T-helper 2 cell treated with Interferon-gamma antibody and Interleukin-4, amounts not matched to agents 100 ng/mL and 5 ng/mL, for 36 hours (primary cell): ENCODE results near the gene PIBF1. TPM values are rescaled to one million over a fixed set of nuclear protein-coding genes. Genes with fewer than 3 reads are reported as not detected.
"Not testable (repeated sequence)": the region's sequence is repeated elsewhere in the genome, so short reads cannot be mapped to it uniquely, and the experiment has no call there.

ENCODE experiments used
- intact Hi-C: fragments of 100-400 bp; cut with micrococcal nuclease; formaldehyde crosslinking; loops from one replicate; pipeline ENCODE4 v1.15.1; 2023
- total RNA-seq: library from RNA; stranded (reverse); gene quantifications from 2 replicates; pipeline ENCODE4 v1.2.3, GENCODE V29; 2022

The PIBF1 gene, protein sequence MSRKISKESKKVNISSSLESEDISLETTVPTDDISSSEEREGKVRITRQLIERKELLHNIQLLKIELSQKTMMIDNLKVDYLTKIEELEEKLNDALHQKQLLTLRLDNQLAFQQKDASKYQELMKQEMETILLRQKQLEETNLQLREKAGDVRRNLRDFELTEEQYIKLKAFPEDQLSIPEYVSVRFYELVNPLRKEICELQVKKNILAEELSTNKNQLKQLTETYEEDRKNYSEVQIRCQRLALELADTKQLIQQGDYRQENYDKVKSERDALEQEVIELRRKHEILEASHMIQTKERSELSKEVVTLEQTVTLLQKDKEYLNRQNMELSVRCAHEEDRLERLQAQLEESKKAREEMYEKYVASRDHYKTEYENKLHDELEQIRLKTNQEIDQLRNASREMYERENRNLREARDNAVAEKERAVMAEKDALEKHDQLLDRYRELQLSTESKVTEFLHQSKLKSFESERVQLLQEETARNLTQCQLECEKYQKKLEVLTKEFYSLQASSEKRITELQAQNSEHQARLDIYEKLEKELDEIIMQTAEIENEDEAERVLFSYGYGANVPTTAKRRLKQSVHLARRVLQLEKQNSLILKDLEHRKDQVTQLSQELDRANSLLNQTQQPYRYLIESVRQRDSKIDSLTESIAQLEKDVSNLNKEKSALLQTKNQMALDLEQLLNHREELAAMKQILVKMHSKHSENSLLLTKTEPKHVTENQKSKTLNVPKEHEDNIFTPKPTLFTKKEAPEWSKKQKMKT
- 20.5 and 24.6 TPM in 2 replicates for total RNA-seq

DNA sequence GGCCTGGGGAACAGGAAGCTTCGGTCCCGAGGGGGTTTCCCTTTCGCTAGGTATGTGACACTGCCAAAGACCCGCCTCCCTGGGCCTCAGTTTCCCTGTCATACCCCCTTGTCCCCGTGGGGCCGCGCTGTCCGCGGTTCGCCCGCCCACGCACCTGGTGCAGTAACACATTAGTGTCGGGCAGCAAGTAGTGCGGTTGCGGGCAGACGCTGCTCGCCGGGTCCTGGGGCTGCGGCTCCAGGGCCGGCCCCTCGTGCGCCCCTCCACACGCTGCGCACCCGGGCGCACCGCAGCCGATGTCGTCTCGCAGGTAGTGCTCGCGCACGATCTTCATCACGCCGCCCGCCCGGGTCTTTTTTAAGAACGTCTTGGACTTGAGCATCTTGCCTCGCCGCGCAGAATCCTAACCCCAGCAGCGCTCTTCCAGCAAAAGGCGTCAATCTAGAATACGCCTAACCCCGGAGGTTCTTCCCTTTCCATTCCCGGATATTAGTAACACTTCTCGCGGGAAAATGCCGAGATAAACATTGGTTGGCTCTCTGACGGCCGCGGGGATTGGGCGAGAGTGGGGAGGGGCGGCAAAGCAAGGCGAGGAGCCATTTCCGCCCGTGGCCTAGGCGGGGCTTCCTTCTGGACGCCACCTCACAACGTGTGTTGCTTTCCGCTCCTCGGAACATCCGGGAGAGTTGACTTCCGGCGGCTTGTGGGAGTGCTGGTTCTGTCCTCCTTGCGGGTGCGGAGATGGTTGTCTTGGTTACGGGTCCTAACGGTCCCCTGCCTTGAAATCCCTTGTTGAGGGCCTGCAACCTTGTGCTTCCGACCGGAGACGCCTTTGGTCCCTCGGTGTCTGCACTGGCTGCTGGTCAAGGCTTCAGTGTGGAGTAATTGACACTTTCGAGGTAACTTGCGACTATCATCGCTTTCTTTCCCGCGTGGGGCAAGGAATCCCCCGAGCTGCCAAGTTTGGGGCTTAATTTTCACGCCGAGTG is at the start of gene PIBF1, which contains the start of gene DIS3:
TSS of gene PIBF1 (plus strand) at position 683 of the 989 bp plus-strand sequence. CDS start 1,337 bp downstream, outside the sequence.
TSS of gene DIS3 (minus strand) at position 450 of the 989 bp plus-strand sequence. CDS start at position 382, 68 bp downstream.
- intact Hi-C loops, result loop anchor here (1.0 to 5.0 kb wide), 6 partner anchors 21 to 1353 kb away; partner anchors contain the start of genes BORA, KLF12 and MZT1

DNA sequence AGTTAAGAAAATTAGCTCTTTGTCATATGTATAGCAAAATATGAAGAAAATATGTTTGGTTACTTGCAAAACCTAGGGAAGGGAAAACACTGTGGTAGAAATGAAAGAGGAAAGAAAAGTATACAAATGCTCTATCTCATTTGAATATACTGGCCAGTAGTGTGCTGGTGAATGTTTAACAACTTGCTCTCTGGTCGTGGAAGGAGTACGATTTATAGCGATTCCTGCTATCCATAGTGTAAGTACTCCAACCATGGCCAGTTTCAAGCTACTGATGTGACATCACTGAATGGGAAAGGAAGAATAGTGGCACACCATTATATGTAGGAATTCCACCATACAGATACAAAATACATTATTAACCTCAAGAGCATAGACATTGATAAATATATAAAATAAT is 44.9 kb upstream of the PIBF1 start:
- intact Hi-C loops, result no loop called here

DNA sequence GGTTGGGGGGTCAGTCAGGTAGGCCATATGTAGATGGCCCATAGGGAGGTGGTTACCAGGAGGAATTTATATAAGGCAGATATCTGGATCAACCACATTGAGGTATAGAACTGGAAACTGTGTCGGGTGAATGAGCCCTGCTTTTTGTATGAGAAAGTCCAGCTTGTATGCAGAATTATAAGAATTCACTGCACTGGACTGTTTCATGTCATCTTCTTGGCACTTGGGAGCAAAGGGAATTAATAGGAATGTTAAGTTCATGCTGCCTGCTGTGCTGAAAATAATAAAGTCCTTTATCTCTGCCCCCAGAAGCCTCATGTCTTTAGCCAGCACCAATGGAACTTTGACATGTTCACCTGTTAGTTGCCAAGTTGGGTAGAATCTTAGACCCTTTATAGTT is 41.9 kb upstream of the PIBF1 start:
- intact Hi-C loops, result no loop called here

DNA sequence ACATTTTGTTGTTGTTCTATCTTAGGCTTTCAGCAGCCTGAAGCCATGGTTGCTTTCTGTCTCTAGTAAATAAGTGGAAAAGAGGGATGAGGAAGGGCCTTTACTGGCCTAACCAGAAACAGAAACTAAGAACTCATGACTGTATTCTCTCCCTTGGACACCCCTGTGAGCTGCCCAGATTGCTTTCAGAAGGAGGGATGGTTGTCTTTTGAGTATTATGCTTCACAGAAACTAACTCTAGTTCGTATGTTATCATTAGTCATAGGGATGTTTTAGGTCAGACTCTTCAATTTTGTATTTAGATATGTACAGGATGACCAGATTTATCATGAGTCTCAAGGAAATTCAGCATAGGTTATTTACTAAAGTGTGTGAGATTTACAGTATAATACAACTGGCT is 36.7 kb upstream of the PIBF1 start:
- intact Hi-C loops, result no loop called here

DNA sequence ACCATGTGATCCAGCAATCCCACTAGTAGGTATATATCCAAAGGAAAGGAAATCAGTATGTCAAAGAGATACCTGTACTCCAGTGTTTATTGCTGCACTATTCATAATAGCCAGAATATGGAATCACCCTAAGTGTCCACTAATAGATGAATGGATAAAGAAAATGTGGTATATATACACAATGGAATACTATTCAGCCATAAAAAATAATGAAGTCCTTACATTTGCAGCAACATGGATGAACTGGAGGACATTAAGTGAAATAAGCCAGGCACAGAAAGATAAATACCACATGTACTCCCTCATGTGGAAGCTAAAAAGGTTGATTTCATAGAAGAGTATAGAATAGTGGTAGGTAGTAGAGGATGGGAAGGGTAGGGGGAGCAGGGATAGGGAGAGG is 30.7 kb upstream of the PIBF1 start:
- intact Hi-C loops, result no loop called here

DNA sequence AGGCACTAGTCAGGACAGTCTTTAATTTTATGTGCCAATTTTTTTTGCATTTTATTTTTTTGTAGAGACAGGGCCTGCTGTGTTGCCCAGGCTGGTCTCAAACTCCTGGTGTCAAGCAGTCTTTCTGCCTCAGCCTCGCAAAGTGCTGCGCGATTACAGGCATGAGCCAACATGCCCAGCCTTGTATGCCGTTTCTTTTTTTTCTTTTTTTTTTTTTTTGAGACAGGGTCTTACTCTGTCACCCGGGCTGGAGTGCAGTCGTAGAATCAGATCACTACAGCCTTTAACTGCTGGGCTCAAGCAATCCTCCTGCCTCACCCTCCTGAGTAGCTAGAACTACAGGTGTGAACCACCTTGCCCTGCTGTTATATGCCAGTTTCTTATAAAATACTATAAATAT is 27.8 kb upstream of the PIBF1 start:
- intact Hi-C loops, result no loop called here

DNA sequence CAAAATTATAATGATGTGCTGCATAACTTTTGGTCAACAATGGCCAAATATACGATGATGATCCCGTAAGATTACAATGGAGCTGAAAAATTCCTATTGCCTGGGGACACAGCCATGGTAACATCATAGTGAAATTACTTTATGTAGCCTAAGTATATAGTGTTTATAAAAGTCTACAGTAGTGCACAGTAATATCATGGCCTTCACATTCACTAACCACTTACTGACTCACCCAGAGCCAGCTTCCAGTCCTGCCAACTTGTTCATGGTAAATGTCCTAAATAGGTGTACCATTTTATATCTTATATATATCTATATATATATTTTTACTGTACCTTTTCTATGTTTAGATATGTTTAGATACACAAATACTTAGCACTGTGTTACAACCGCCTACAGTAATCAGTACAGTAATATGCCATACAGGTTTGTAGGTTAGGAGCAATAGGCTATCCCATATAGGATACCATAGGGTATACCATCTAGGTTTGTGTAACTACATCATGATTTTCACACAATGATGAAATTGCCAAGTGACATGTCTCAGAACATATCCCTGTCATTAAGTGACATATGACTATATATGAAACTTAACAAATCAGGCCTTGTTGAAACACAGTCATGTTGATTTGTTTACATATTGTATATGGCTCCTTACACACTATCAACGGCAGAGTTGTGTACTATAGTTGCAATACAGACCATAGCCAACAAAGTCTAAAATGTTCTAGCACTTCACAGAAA is 24.0 kb upstream of the PIBF1 start:
- intact Hi-C loops, result no loop called here

DNA sequence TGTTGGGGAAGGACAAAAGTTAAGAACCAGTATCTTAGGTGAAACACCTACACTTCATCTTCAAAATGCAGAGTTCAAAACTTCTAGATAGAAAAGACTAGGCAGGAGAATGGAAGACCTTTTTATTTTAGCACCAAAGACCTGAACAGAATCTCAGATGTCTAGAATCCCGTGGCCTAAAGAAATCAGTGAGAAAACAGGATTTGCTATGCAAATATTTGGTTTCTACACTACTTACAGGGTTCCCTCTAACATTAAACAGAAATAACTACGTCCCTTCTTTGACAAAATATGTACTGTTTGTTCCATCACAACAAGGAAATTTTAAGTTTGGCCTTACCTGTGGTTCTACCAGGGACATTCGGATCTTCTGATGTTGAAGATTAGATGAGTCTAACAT is 21.7 kb upstream of the PIBF1 start:
- intact Hi-C loops, result loop anchor here (2.0 kb wide), 1 partner anchor 21 kb away; the partner anchor contains the start of gene DIS3

DNA sequence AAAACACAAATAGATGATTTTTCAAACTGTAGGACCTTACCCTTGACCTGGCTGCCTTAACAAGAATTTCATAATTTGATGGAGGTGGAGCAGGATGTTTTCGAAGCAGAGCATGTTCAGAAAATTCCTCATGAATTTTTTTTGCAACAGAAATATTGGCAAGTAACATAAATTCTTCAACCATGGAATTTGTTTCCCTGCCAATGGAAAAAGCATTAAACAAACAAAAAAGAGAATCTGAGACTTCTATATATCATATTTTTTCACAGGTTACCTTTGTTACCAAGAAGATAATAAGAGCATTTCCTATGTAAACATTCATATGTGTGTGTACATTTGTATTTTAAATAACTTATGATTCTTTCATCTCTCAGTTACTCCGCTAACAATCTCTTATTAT is 18.5 kb upstream of the PIBF1 start:
- intact Hi-C loops, result no loop called here

DNA sequence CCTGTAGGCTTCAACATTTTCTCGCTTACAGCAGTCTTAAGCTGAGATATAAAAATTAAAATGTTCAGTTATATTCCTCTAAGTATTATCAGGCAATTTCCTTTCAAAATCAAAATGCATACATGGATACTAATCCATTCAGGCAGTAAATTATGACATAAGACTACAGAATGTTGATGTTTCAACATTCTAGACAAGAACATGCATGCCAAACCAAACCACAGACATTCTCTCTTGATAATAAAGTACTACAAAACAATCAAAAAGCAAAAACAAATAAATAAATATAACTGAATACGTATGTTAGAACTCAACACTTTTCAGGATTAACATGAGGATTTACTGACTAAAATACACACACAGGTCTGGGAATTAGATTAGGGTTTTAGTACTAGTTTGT is 7.9 kb upstream of the PIBF1 start:
- intact Hi-C loops, result no loop called here

DNA sequence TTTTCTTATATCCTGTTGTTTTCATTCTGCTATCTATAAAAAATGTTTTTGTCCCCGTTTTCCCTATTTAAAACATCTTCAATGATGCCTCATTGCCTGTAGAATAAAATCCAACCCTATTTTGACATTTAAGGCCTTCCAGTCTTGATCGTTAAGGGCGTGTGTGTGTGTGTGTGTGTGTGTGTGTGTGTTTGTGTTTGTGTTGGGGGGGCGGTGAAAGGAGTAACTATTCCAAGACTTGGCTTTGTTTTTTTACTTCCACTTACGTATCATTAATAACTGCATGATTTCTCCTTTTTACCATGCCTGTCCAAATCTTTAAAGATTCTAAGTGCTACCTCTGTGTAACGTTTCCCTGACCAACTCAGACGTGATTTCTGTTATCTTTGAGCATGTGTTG is 784 bp downstream of the PIBF1 start:
- intact Hi-C loops, result loop anchor here (1.0 to 5.0 kb wide), 3 partner anchors 55 to 932 kb away; partner anchors contain the start of genes BORA and MZT1

DNA sequence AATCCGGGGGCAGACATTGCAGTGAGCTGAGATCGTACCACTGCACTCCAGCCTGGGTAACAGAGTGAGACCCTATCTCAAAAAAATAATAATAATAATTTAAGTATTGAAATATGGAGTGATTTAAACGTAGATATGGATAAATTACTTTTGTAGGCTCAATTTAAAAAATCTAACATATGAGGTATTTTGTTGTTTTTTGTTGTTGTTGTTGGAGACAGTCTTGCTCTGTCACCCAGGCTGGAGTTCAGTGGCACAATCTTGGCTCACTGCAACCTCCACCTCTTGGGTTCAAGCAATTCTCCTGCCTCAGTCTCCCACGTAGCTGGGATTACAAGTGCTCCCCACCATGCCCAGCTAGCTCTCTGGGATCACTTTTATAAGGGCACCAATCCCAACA is 2.7 kb downstream of the PIBF1 start:
- intact Hi-C loops, result loop anchor here (5.0 kb wide), 1 partner anchor 918 kb away; no protein-coding TSS in a partner anchor

DNA sequence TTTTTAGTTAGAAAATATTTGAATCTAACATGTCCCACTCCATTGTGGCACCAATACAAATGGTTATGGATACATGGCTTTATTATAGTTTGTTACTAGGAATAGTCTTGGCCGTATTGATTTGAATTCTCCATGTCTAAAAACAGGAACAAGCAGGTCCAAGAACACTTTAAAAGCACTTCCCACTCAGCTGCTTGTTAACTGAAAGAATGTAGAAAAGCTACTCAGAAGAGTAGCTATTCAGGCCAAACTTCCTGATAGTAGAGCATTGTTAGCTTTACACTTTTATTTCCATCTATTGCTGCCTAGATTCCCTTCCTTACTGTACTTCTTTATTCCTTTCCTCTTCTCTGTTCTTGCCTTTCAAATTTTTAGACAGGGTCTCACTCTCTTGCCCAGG is 6.9 kb downstream of the PIBF1 start:
- intact Hi-C loops, result no loop called here

DNA sequence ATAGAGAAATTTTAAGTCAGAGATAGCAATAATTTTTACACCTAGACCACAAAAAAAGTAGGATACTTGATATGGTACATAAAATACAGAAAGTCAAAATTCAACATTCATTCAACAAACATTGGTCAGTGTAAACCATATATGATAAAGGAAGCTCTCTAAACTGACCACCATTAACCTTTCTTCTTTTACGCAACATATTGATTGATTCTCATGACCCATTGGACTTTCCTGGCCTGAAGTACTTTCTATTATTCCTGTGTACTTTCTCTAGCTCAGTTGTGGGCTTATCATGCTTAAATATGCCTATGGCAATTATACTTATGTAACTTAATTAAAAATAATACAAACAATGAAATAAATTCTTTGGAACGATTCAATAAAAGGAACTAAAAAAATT is 10.7 kb downstream of the PIBF1 start:
- intact Hi-C loops, result no loop called here

DNA sequence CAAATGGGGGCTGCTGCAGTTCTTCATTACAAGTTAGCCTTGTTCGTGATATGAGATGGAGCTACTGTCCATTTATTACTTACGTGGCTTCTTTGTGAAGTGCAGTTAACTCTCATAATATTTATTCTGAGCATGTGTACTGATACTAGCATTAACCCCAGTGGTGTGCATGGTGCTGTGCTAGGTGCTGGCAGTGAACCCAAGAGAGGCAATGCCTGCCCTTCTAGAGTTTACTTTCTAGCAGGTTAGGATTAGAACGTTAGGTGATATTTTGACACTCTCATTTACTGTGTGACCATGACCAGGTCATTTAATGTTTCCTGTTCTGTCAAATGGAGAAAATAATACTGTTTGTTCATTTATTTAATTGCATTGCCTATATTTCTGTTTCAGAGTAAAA is 16.9 kb downstream of the PIBF1 start:
- intact Hi-C loops, result no loop called here

DNA sequence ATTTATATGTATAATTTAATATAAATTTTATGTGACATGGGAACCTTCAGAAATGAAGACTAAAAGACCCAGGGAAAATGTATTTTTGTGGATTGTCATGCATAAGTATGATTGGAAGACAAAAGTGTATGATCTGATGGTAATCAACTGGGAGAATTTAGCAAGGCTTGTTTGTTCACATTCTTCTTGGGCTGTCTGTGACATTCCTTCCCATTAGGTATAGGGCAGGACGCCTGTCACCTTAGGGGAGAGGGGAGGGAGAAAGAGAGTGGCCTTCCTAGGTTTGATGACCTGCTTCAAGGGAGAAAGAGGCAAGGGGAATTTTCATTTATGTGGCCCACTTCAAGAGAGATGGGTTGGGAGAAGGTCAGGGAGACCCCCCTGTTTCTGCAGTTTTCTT is 22.4 kb downstream of the PIBF1 start:
- intact Hi-C loops, result no loop called here

DNA sequence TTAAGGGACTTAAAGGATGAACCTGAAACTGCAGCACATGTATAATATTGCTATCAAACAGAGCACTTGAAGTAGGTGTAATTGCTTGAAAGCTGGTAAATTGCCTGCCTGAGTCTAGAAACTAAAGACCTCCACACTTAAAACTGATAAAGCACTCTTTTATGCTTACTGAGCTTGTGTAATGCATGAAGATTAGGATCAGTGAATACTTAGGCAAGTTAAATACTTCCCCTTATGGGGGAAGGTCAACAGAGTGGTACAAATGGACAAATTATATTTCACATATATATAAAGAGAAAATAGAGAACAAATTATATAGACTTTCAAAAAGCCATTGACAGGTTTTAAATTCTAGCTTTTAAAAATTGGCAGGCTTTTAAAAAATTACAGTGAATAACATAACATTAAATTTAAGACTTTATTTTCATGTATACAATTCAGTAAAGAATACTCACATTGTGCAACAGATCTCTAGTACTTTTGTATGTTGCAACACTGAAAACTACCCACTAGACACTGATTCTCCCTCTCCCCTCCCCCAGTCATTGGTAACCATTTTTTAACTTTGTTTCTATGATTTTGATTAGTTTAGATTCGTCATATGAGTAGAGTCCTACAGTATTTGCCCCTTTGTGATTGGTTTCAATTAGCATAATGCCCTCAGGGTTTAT is 23.9 kb downstream of the PIBF1 start:
- intact Hi-C loops, result no loop called here

DNA sequence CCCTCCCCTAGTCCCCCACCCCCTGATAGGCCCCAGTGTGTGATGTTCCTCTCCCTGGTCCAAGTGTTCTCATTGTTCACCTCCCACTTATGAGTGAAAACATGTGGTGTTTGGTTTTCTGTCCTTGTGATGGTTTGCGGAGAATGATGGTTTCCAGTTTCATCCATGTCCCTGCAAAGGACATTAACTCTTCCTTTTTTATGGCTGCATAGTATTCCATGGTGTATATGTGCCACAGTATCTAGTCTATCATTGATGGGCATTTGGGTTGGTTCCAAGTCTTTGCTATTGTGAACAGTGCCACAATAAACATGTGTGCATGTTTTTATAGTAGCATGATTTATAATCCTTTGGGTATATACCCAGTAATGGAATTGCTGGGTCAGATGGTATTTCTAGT is 24.6 kb downstream of the PIBF1 start:
- intact Hi-C loops, result not testable (repeated sequence)

DNA sequence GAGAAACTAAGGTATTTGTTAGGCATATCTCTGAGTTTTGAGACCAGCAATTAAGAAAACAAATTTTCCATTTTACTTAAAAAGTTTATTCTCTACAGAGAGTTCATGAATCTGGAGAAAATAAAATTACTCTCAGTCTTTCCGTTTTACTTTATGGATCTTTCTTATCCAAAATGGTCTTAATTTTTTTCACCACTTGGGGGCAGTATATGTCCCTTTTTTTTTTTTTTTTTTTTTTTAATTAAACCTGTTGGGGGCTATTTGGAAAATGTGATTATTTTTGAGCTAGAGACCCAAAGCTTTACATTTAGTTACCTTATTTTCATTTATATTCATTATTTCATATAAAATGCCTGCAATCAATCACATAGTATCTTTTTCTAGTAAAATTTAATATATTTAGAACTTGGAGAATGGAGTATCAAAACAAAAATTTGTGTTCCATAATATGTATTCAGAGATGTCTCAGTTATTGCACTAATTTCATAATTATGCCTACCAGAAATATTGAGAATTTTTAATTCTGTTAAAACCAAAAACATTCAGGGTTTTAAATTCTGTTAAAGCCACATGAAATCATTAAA is 27.1 kb downstream of the PIBF1 start:
- intact Hi-C loops, result no loop called here
